DMS53 (cell line): Measurements from ENCODE around the gene ARHGEF12.

Experiments
- DNase-seq: peaks from one replicate; lab custom pipeline; 2025; lab: John Stamatoyannopoulos, UW

The ARHGEF12 gene

GRCh38 chr11:120342678-120343077 is 6.5 kb downstream of the ARHGEF12 start:
- no peak for DNase-seq

- DNase-seq, result no peak
These were observed 7.2 kb downstream of the ARHGEF12 start for GRCh38 chr11:120343429-120343828.

GRCh38 chr11:120344302-120345004 is 8.2 kb downstream of the ARHGEF12 start:
- no peak for DNase-seq

GRCh38 chr11:120346233-120346632 is 10.0 kb downstream of the ARHGEF12 start:
- peak; percentile 11 for DNase-seq

- no peak for DNase-seq
These were observed 14.4 kb downstream of the ARHGEF12 start for GRCh38 chr11:120350637-120351036.

GRCh38 chr11:120352405-120352804 is 16.2 kb downstream of the ARHGEF12 start:
- no peak for DNase-seq

GRCh38 chr11:120354068-120354467 is 17.9 kb downstream of the ARHGEF12 start:
- DNase-seq, result no peak

GRCh38 chr11:120354779-120355178 is 18.6 kb downstream of the ARHGEF12 start:
- DNase-seq, result no peak

GRCh38 chr11:120357620-120358019 is 21.4 kb downstream of the ARHGEF12 start:
- DNase-seq, result no peak

GRCh38 chr11:120358729-120359128 is 22.5 kb downstream of the ARHGEF12 start:
- no peak for DNase-seq

GRCh38 chr11:120363436-120363835 is 27.2 kb downstream of the ARHGEF12 start:
- no peak for DNase-seq

GRCh38 chr11:120365512-120365911 is 29.3 kb downstream of the ARHGEF12 start:
- no peak for DNase-seq

- DNase-seq, result no peak
These were observed 36.1 kb downstream of the ARHGEF12 start for GRCh38 chr11:120372296-120372695.

GRCh38 chr11:120375076-120375475 is 38.9 kb downstream of the ARHGEF12 start:
- no peak for DNase-seq

- DNase-seq, result no peak
These were observed 40.5 kb downstream of the ARHGEF12 start for GRCh38 chr11:120376547-120377182.

GRCh38 chr11:120378474-120378873 is 42.3 kb downstream of the ARHGEF12 start:
- DNase-seq, result no peak

GRCh38 chr11:120381401-120381800 is 45.2 kb downstream of the ARHGEF12 start:
- no peak for DNase-seq

GRCh38 chr11:120383518-120384155 is 47.4 kb downstream of the ARHGEF12 start:
- no peak for DNase-seq

- DNase-seq, result no peak
These were observed 48.3 kb downstream of the ARHGEF12 start for GRCh38 chr11:120384476-120384875.

- DNase-seq, result no peak
These were observed 48.9 kb downstream of the ARHGEF12 start for GRCh38 chr11:120385110-120385509.

- DNase-seq, result no peak
These were observed 49.4 kb downstream of the ARHGEF12 start for GRCh38 chr11:120385655-120386054.

- DNase-seq, result no peak
These were observed 50.1 kb downstream of the ARHGEF12 start for GRCh38 chr11:120386318-120386717.

- DNase-seq, result no peak
These were observed 50.7 kb downstream of the ARHGEF12 start for GRCh38 chr11:120386774-120387371.
